ENCODE data around the gene SPIN2B. TPM values are rescaled to one million over a fixed set of nuclear protein-coding genes. Genes with fewer than 3 reads are reported as not detected.

SPIN2B gene
- polyA plus RNA-seq, 1 donor: 20.6 TPM

DNA sequence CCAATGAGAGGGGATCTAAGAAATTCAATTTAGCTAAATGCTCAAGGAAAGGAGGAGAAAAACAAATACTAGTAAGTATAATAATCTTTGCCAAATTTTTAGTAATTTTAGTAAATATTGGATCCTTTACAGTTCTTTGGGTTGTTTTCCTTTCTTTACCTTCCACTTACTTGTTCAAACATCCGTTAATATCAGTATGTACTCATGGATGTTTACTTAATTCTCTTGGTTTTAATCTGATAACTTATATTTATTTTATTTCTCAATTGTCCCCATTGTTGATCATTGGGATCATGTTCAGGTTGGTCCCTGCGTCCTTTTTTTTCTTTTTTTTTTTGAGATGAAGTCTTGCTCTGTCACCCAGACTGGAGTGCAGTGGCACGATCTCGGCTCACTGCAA is 46.9 kb downstream of the SPIN2B start:
- DNase-seq: no peak

GRCh38 chrX:57070185-57070984 is 51.0 kb downstream of the SPIN2B start:
- no peak for DNase-seq

Other genes starting within 250 kb of the SPIN2B start
- gene SPIN3, start 126.0 kb downstream of the SPIN2B start, polyA plus RNA-seq (ENCODE audit: insufficient read length): 28.0 TPM
- 4.3 TPM for gene SPIN2A, start 15.8 kb upstream of the SPIN2B start, polyA plus RNA-seq (ENCODE audit: insufficient read length)
- gene FAAH2, start 165.2 kb upstream of the SPIN2B start, polyA plus RNA-seq (ENCODE audit: insufficient read length): 15.2 TPM

Data from left kidney (tissue), 2 donors.